NCI-H128 (cell line): ENCODE data around the gene IL17D.

Source experiments
- DNase-seq: peaks from one replicate; lab custom pipeline; 2025; ENCODE audit not compliant: unreplicated experiment; lab: John Stamatoyannopoulos, UW

IL17D gene

GRCh38 chr13:20689291-20689690 is 14.2 kb upstream of the IL17D start:
- DNase-seq: no peak

GRCh38 chr13:20691616-20692015 is 11.9 kb upstream of the IL17D start:
- no peak for DNase-seq

GRCh38 chr13:20696073-20696472 is 7.4 kb upstream of the IL17D start:
- DNase-seq: no peak

GRCh38 chr13:20699715-20700114 is 3.8 kb upstream of the IL17D start:
- no peak for DNase-seq

GRCh38 chr13:20700288-20700687 is 3.2 kb upstream of the IL17D start:
- no peak for DNase-seq

GRCh38 chr13:20701461-20701860 is 2.0 kb upstream of the IL17D start:
- DNase-seq: no peak

GRCh38 chr13:20702530-20702914 is 977 bp upstream of the IL17D start:
- DNase-seq: no peak

- peak; percentile 68 for DNase-seq
These were observed 420 bp downstream of the IL17D start for GRCh38 chr13:20703780-20704458.

- no peak for DNase-seq
These were observed 1.1 kb downstream of the IL17D start for GRCh38 chr13:20704459-20705069.

- DNase-seq: no peak
These were observed 3.2 kb downstream of the IL17D start for GRCh38 chr13:20706661-20707060.

GRCh38 chr13:20708216-20708615 is 4.7 kb downstream of the IL17D start:
- no peak for DNase-seq

- no peak for DNase-seq
These were observed 5.9 kb downstream of the IL17D start for GRCh38 chr13:20709369-20709768.

GRCh38 chr13:20709782-20710181 is 6.3 kb downstream of the IL17D start:
- no peak for DNase-seq

GRCh38 chr13:20711301-20712044 is 8.0 kb downstream of the IL17D start:
- DNase-seq: no peak

- DNase-seq: no peak
These were observed 9.5 kb downstream of the IL17D start for GRCh38 chr13:20713014-20713376.

- DNase-seq: no peak
These were observed 10.3 kb downstream of the IL17D start for GRCh38 chr13:20713751-20714150.

GRCh38 chr13:20714161-20714560 is 10.7 kb downstream of the IL17D start:
- DNase-seq: no peak

GRCh38 chr13:20714563-20715329 is 11.2 kb downstream of the IL17D start:
- DNase-seq: no peak

- no peak for DNase-seq
These were observed 11.8 kb downstream of the IL17D start for GRCh38 chr13:20715330-20715712.

- DNase-seq: peak; percentile 9
These were observed 13.5 kb downstream of the IL17D start for GRCh38 chr13:20716951-20717350.
